HepG2 (cell line): ENCODE results near the gene DAO. TPM values are rescaled to one million over a fixed set of nuclear protein-coding genes. Genes with fewer than 3 reads are reported as not detected.

ENCODE experiments used
- ATAC-seq: fragments of 200-7000 bp; cut with Tn5 transposase; 3 replicates; pipeline ENCODE4 v1.9.1; 2020; ENCODE audit warnings: mild to moderate bottlenecking, moderate library complexity
- BruUV-seq: library from RNA; stranded (reverse); fragments of 400-500 nt; replicated peaks from 2 replicates; lab custom pipeline; 2021; lab: Mats Ljungman, UMichigan
- CTCF ChIA-PET: fragments of 300-600 bp; formaldehyde crosslinking; extraction: SDS; loops from one replicate; lab custom pipeline; 2021; ENCODE audit warnings: low total read pairs, inconsistent platforms, low intra/inter-chr PET ratio; lab: Yijun Ruan, JAX
- POLR2A ChIA-PET: fragments of 350-600 bp; sonication (Branson Sonifier 250); formaldehyde crosslinking; loops from one replicate; lab custom pipeline; 2020; ENCODE audit warnings: antibody characterized with exemption, inconsistent platforms; lab: Yijun Ruan, JAX
- DNase-seq: peaks from one replicate; pipeline ENCODE4 v3.0.0-alpha.2; 2015; ENCODE audit warnings: low spot score
- FAIRE-seq: peaks from 3 replicates; lab custom pipeline; 2011; peaks lifted over from hg19 to GRCh38; lab: Jason Lieb, UNC
- H2AFZ ChIP-seq: one replicate; pipeline ENCODE4 v1.6.1; 2011; ENCODE audit warnings: low read length, inconsistent platforms
- H3K27ac ChIP-seq: fragments of 300-600 bp; 3 replicates; pipeline ENCODE4 v1.8.0; 2011; ENCODE audit warnings: mixed run types, mild to moderate bottlenecking, mixed read lengths, low read length, inconsistent platforms; ENCODE audit not compliant: insufficient read depth; ENCODE audit errors: extremely low read length
- H3K27me3 ChIP-seq, 2 experiments: fragments of 200-600 bp in 1 of 2; 2 replicates in 1 of 2; 3 replicates in 1 of 2; pipeline versions ENCODE4 v1.6.0 to v1.8.0; 2011; ENCODE audit warnings: low read length in 2 of 2, mild to moderate bottlenecking in 2 of 2, moderate library complexity in 2 of 2, inconsistent platforms in 1 of 2; ENCODE audit not compliant: insufficient read depth in 2 of 2, control insufficient read depth in 1 of 2
- H3K36me3 ChIP-seq, 2 experiments: fragments of 200-600 bp in 1 of 2; replicated peaks in 1 of 2; 2 replicates in 1 of 2; 3 replicates in 1 of 2; pipeline versions ENCODE4 v1.5.1 to v1.8.0; 2011; ENCODE audit warnings: low read length in 2 of 2, inconsistent platforms in 1 of 2; ENCODE audit not compliant: insufficient read depth in 2 of 2, control insufficient read depth in 1 of 2
- H3K4me1 ChIP-seq: 2 replicates; pipeline ENCODE4 v1.5.1; 2012; ENCODE audit warnings: low read length, inconsistent platforms; ENCODE audit not compliant: insufficient read depth
- H3K4me2 ChIP-seq: 2 replicates; pipeline ENCODE4 v1.6.0; 2011; ENCODE audit warnings: low read depth, low read length, inconsistent platforms
- H3K4me3 ChIP-seq, 3 experiments: fragments of 200-600 bp in 1 of 3; sonication (generic), shearing (Covaris generic) in 1 of 3; replicated peaks in 1 of 3; 2 replicates each; pipeline ENCODE4 v1.5.1; 2011 to 2016; ENCODE audit warnings: low read length in 3 of 3, inconsistent platforms in 2 of 3, low read depth in 2 of 3, mild to moderate bottlenecking in 2 of 3, control low read depth in 1 of 3, mixed read lengths in 1 of 3; ENCODE audit not compliant: insufficient read depth in 1 of 3
- H3K79me2 ChIP-seq: one replicate; pipeline ENCODE4 v1.6.1; 2011; ENCODE audit warnings: low read length, inconsistent platforms; ENCODE audit not compliant: insufficient read depth
- H3K9ac ChIP-seq: 2 replicates; pipeline ENCODE4 v1.6.0; 2011; ENCODE audit warnings: mild to moderate bottlenecking, low read depth, low read length, inconsistent platforms; ENCODE audit not compliant: insufficient read depth
- H3K9me3 ChIP-seq: 2 replicates; pipeline ENCODE4 v1.5.1; 2012; ENCODE audit warnings: mild to moderate bottlenecking, low read length
- H4K20me1 ChIP-seq: 2 replicates; pipeline ENCODE4 v1.6.0; 2011; ENCODE audit warnings: inconsistent platforms, mild to moderate bottlenecking, low read length, moderate library complexity; ENCODE audit not compliant: insufficient read depth
- CSRNP2 ChIP-seq: sonication (generic); formaldehyde crosslinking; conservative IDR thresholded peaks from 2 replicates; pipeline ENCODE4 v1.8.0; 2022; ENCODE audit warnings: low read depth, missing genetic modification reagents
- FUBP1 ChIP-seq: sonication (generic); formaldehyde crosslinking; IDR thresholded peaks from 2 replicates; pipeline ENCODE4 v1.5.1; 2020; ENCODE audit warnings: missing genetic modification reagents, mild to moderate bottlenecking, borderline replicate concordance
- MBNL3 ChIP-seq: fragments of 250-450 bp; sonication (Bioruptor Pico); conservative IDR thresholded peaks from 2 replicates; pipeline ENCODE4 v1.8.0; 2022; ENCODE audit warnings: mild to moderate bottlenecking, inconsistent platforms
- MYNN ChIP-seq: sonication (generic); formaldehyde crosslinking; IDR thresholded peaks from 2 replicates; pipeline ENCODE4 v1.4.0; 2020; ENCODE audit warnings: mild to moderate bottlenecking, low read depth, missing genetic modification reagents
- NPAS2 ChIP-seq: sonication (generic); formaldehyde crosslinking; IDR thresholded peaks from 2 replicates; pipeline ENCODE4 v1.8.0; 2022; ENCODE audit warnings: mild to moderate bottlenecking, missing genetic modification reagents, borderline replicate concordance
- PCBP1 ChIP-seq: fragments of 200-400 bp; formaldehyde crosslinking; IDR thresholded peaks from 2 replicates; pipeline ENCODE4 v1.6.1; 2017; ENCODE audit warnings: mild to moderate bottlenecking, low read depth, low read length, borderline replicate concordance
- SETDB1 ChIP-seq: sonication (generic); formaldehyde crosslinking; IDR thresholded peaks from 2 replicates; pipeline ENCODE4 v1.5.1; 2020; ENCODE audit warnings: missing genetic modification reagents, mild to moderate bottlenecking, borderline replicate concordance
- SIN3A ChIP-seq: IDR thresholded peaks from 2 replicates; pipeline ENCODE4 v1.6.1; 2011; ENCODE audit warnings: low read depth, mild to moderate bottlenecking, control low read depth, low read length, borderline replicate concordance
- SOX6 ChIP-seq, 2 experiments: fragments of 450-650 bp in 1 of 2; sonication (generic) in 1 of 2; formaldehyde crosslinking in 1 of 2; IDR thresholded peaks; 2 replicates each; pipeline versions ENCODE4 v1.4.0 to v1.6.1; 2017 to 2020; ENCODE audit warnings: antibody characterized with exemption in 1 of 2, mild to moderate bottlenecking in 1 of 2, missing genetic modification reagents in 1 of 2
- TCF12 ChIP-seq, 2 experiments: fragments of 450-650 bp in 1 of 2; sonication (generic) in 1 of 2; formaldehyde crosslinking in 1 of 2; IDR thresholded peaks; 2 replicates each; pipeline versions ENCODE4 v1.6.1 to v1.8.0; 2017 to 2022; ENCODE audit warnings: antibody characterized with exemption in 1 of 2, mild to moderate bottlenecking in 1 of 2, missing genetic modification reagents in 1 of 2, moderate library complexity in 1 of 2
- TOE1 ChIP-seq: sonication (generic); formaldehyde crosslinking; IDR thresholded peaks from 2 replicates; pipeline ENCODE4 v1.4.0; 2020; ENCODE audit warnings: mild to moderate bottlenecking, missing genetic modification reagents
- U2AF1 ChIP-seq: fragments of 200-400 bp; formaldehyde crosslinking; optimal IDR thresholded peaks from 2 replicates; pipeline ENCODE3; 2017; ENCODE audit warnings: mild to moderate bottlenecking, low read depth, low read length
- ZMYM2 ChIP-seq: sonication (generic); formaldehyde crosslinking; IDR thresholded peaks from 2 replicates; pipeline ENCODE4 v1.8.0; 2022; ENCODE audit warnings: mild to moderate bottlenecking, missing genetic modification reagents
- ZNF431 ChIP-seq: sonication (generic); formaldehyde crosslinking; IDR thresholded peaks from 2 replicates; pipeline ENCODE4 v1.9.0; 2022; ENCODE audit warnings: missing genetic modification reagents, low read depth, mild to moderate bottlenecking, borderline replicate concordance
- ZNF569 ChIP-seq: sonication (generic); formaldehyde crosslinking; IDR thresholded peaks from 2 replicates; pipeline ENCODE4 v1.5.0; 2020; ENCODE audit warnings: mild to moderate bottlenecking, missing genetic modification reagents, moderate library complexity, borderline replicate concordance
- ZNF644 ChIP-seq: IDR thresholded peaks from 2 replicates; pipeline ENCODE4 v1.6.1; 2016; ENCODE audit warnings: low read depth
- ZNF703 ChIP-seq: sonication (generic); formaldehyde crosslinking; IDR thresholded peaks from 2 replicates; pipeline ENCODE4 v1.5.1; 2020; ENCODE audit warnings: missing genetic modification reagents, mild to moderate bottlenecking, moderate library complexity, borderline replicate concordance
- ZSCAN31 ChIP-seq: sonication (generic); formaldehyde crosslinking; IDR thresholded peaks from 2 replicates; pipeline ENCODE4 v1.5.0; 2020; ENCODE audit warnings: low read depth, mild to moderate bottlenecking, missing genetic modification reagents
- WGBS: methylation state at CpG from one replicate; pipeline ENCODE4 v1.1.6; 2017; ENCODE audit warnings: low lambda C conversion rate; 5-methylcytosine and 5-hydroxymethylcytosine counted together
- in situ Hi-C: cut with HindIII; loops from 2 replicates; pipeline ENCODE4 v1.10.0; 2017; ENCODE audit warnings: low pct_unique_long_range_greater_than_20kb; ENCODE audit not compliant: extremely low pct_ligation_motif_present
- intact Hi-C: fragments of 100-400 bp; cut with micrococcal nuclease; formaldehyde crosslinking; loops from one replicate; pipeline ENCODE4 v1.10.0; 2022; ENCODE audit not compliant: unreplicated experiment
- polyA plus RNA-seq, 8 experiments: library from polyadenylated mRNA; depleted of rRNA in 3 of 8; stranded (reverse) in 7 of 8; unstranded in 1 of 8; fragments of >200 nt; fragmentation: Illumina TruSeq in 4 of 8; extraction: Trizol in 4 of 8; gene quantifications; 2 replicates each; pipeline versions ENCODE4 v1.2.1 to v1.2.3, GENCODE V29; 2011 to 2016; ENCODE audit warnings: low read depth in 4 of 8, missing spikeins in 1 of 8, mixed read lengths in 1 of 8; ENCODE audit not compliant: insufficient read depth in 1 of 8
- total RNA-seq, 5 experiments: library from RNA; depleted of rRNA; stranded (reverse); fragments of >200 nt; fragmentation: Illumina TruSeq; extraction: Trizol; gene quantifications; 2 replicates each; pipeline ENCODE4 v1.2.3, GENCODE V29; 2016; ENCODE audit warnings: low read depth in 1 of 5

DAO gene
- total and polyA plus RNA-seq, 2 of the 13 experiments (the other 11 are each of a cell fraction or from before 2014, with no cell fraction given): 0.34 to 0.82 TPM

- peaks cover 6 to 12% of the 10 kb centered on the region in 2 experiments; a peak in 3 of 5 replicates for H3K36me3 ChIP-seq
- peaks cover 23% of the 10 kb centered on the region for H3K4me1 ChIP-seq
- H2AFZ ChIP-seq: no peak overlapping the region
- BruUV-seq: no TSS peak
- no peaks in the 10 kb centered on the region for H3K27me3 ChIP-seq
- CTCF ChIA-PET: no interaction called here
- POLR2A ChIA-PET: no interaction called here
- no peaks in the 10 kb centered on the region for H4K20me1 ChIP-seq
- intact Hi-C loops (no loop called here), in situ Hi-C loops (no loop called here)
- WGBS: 100% methylated on average over 2 of the region's 6 CpGs
- no peak overlapping the region for H3K9ac ChIP-seq
- no peak overlapping the region for H3K27ac ChIP-seq
- FAIRE-seq: no peak
- H3K9me3 ChIP-seq: no peaks in the 10 kb centered on the region
- H3K4me3 ChIP-seq: no peak overlapping the region
- TF ChIP-seq FUBP1 (no peak), SETDB1 (CRISPR knock-in tag) (no peak), TCF12 (IDR thresholded peaks at IDR 0.05) (no peak), TCF12 (CRISPR knock-in tag; IDR thresholded peaks at IDR 0.05) (no peak), NPAS2 (no peak), ZNF703 (CRISPR knock-in tag) (no peak), SOX6 (IDR thresholded peaks at IDR 0.05) (no peak), SOX6 (CRISPR knock-in tag; IDR thresholded peaks at IDR 0.05) (no peak), CSRNP2 (no peak), SIN3A (no peak), ZMYM2 (CRISPR knock-in tag) (no peak), MYNN (CRISPR knock-in tag) (no peak), PCBP1 (no peak), MBNL3 (CRISPR knock-in tag) (no peak), TOE1 (CRISPR knock-in tag) (no peak), ZSCAN31 (no peak), ZNF431 (CRISPR knock-in tag) (no peak), ZNF569 (CRISPR knock-in tag) (no peak), U2AF1 (no peak), ZNF644 (CRISPR knock-in tag) (no peak)
- TF ChIP-seq, all 625 proteins: peak for 0
- no peak overlapping the region for H3K4me2 ChIP-seq
- DNase-seq (no peak), ATAC-seq (no peak)
- H3K79me2 ChIP-seq: no peaks in the 10 kb centered on the region
Observed at GRCh38 chr12:108842361-108842760, 37.5 kb upstream of the DAO start.
